H1 (cell line): ENCODE results near the gene MATR3. TPM values are rescaled to one million over a fixed set of nuclear protein-coding genes. Genes with fewer than 3 reads are reported as not detected.

Source experiments
- CTCF ChIA-PET: fragments of 300-600 bp; sonication (Branson Sonifier 250); formaldehyde crosslinking; loops from one replicate; lab custom pipeline; 2021; ENCODE audit not compliant: partially characterized antibody; lab: Charles Lee
- POLR2A ChIA-PET: fragments of 300-600 bp; sonication (Branson Sonifier 250); formaldehyde crosslinking; loops from one replicate; lab custom pipeline; 2021; ENCODE audit warnings: inconsistent platforms; ENCODE audit not compliant: partially characterized antibody; lab: Charles Lee
- DNase-seq, 2 experiments: peaks; one replicate each; pipeline versions ENCODE4 v3.0.0 to v3.0.0-alpha.2; 2010 to 2022; ENCODE audit warnings: low spot score in 2 of 2, low read depth in 1 of 2, mixed read lengths in 1 of 2
- FAIRE-seq: peaks from 2 replicates; lab custom pipeline; 2011; peaks lifted over from hg19 to GRCh38; lab: Jason Lieb, UNC
- H2AFZ ChIP-seq: 2 replicates; pipeline ENCODE4 v1.8.1; 2012; ENCODE audit warnings: low read length, inconsistent platforms
- H2AK5ac ChIP-seq: 2 replicates; pipeline ENCODE4 v1.6.1; 2013; ENCODE audit warnings: low read depth, low read length
- H2BK120ac ChIP-seq: replicated peaks from 2 replicates; pipeline ENCODE3; 2013; ENCODE audit warnings: low read depth, low read length, inconsistent platforms
- H2BK12ac ChIP-seq: 2 replicates; pipeline ENCODE4 v1.6.1; 2013; ENCODE audit warnings: low read depth, low read length
- H2BK15ac ChIP-seq: 2 replicates; pipeline ENCODE4 v1.6.1; 2013; ENCODE audit warnings: low read length
- H2BK20ac ChIP-seq: 2 replicates; pipeline ENCODE4 v1.6.1; 2013; ENCODE audit warnings: low read length
- H2BK5ac ChIP-seq: 2 replicates; pipeline ENCODE4 v1.6.1; 2013; ENCODE audit warnings: low read depth, low read length
- H3K14ac ChIP-seq: 2 replicates; pipeline ENCODE4 v1.6.1; 2013; ENCODE audit warnings: inconsistent platforms; ENCODE audit not compliant: insufficient read length
- H3K18ac ChIP-seq: 2 replicates; pipeline ENCODE4 v1.6.1; 2013; ENCODE audit warnings: low read length; ENCODE audit errors: extremely low read depth
- H3K23ac ChIP-seq: 2 replicates; pipeline ENCODE4 v1.6.1; 2013; ENCODE audit warnings: inconsistent platforms; ENCODE audit not compliant: insufficient read length
- H3K23me2 ChIP-seq: 2 replicates; pipeline ENCODE4 v1.6.1; 2013; ENCODE audit warnings: low read depth, low read length
- H3K27ac ChIP-seq: 2 replicates; pipeline ENCODE4 v1.6.1; 2011; ENCODE audit warnings: low read depth, low read length, inconsistent platforms
- H3K27me3 ChIP-seq, 4 experiments: replicated peaks in 1 of 4; 1 replicate in 1 of 4; 2 replicates in 3 of 4; pipeline versions ENCODE4 v1.6.1 to v1.8.1; 2011 to 2013; ENCODE audit warnings: low read length in 3 of 4, mild to moderate bottlenecking in 3 of 4, inconsistent platforms in 2 of 4, mixed read lengths in 2 of 4, moderate library complexity in 1 of 4; ENCODE audit not compliant: control insufficient read depth in 3 of 4, insufficient read depth in 3 of 4; ENCODE audit errors: extremely low read depth in 1 of 4
- H3K36me3 ChIP-seq, 4 experiments: 2 replicates each; pipeline versions ENCODE4 v1.6.1 to v1.8.1; 2011 to 2013; ENCODE audit warnings: mild to moderate bottlenecking in 4 of 4, low read length in 3 of 4, moderate library complexity in 2 of 4, control low read depth in 1 of 4, inconsistent platforms in 1 of 4; ENCODE audit not compliant: insufficient read depth in 4 of 4, control insufficient read depth in 2 of 4
- H3K4ac ChIP-seq: replicated peaks from 2 replicates; pipeline ENCODE3; 2013; ENCODE audit warnings: low read length, low read depth, mixed read lengths, inconsistent platforms; ENCODE audit not compliant: insufficient read length
- H3K4me1 ChIP-seq, 4 experiments: replicated peaks in 1 of 4; 1 replicate in 1 of 4; 2 replicates in 3 of 4; pipeline versions ENCODE4 v1.6.1 to v1.8.1; 2011 to 2013; ENCODE audit warnings: low read length in 3 of 4, inconsistent platforms in 2 of 4, mixed read lengths in 1 of 4; ENCODE audit not compliant: insufficient read depth in 4 of 4, control insufficient read depth in 3 of 4
- H3K4me2 ChIP-seq, 2 experiments: 2 replicates each; pipeline versions ENCODE4 v1.6.1 to v1.8.1; 2011 to 2013; ENCODE audit warnings: low read depth in 2 of 2, low read length in 2 of 2, control low read depth in 1 of 2, inconsistent platforms in 1 of 2, mild to moderate bottlenecking in 1 of 2; ENCODE audit not compliant: insufficient read depth in 1 of 2
- H3K4me3 ChIP-seq, 4 experiments: fragments of 200-600, 300-600 bp in 1 of 4; sonication (generic), shearing (Covaris generic), sonication (Bioruptor Twin) in 1 of 4; 2 replicates each; pipeline versions ENCODE4 v1.5.1 to v1.8.1; 2011 to 2016; ENCODE audit warnings: low read length in 4 of 4, low read depth in 3 of 4, control low read depth in 2 of 4, inconsistent platforms in 2 of 4, mild to moderate bottlenecking in 2 of 4, mixed read lengths in 1 of 4, moderate library complexity in 1 of 4; ENCODE audit not compliant: insufficient read depth in 2 of 4; ENCODE audit errors: extremely low read depth in 1 of 4
- H3K56ac ChIP-seq: replicated peaks from 2 replicates; pipeline ENCODE3; 2013; ENCODE audit warnings: low read depth, mild to moderate bottlenecking, mixed read lengths, low read length, inconsistent platforms; ENCODE audit not compliant: insufficient read length
- H3K79me1 ChIP-seq: 2 replicates; pipeline ENCODE4 v1.6.1; 2013; ENCODE audit warnings: low read depth, low read length, control low read depth
- H3K79me2 ChIP-seq, 2 experiments: 2 replicates each; pipeline versions ENCODE4 v1.6.1 to v1.8.1; 2012 to 2013; ENCODE audit warnings: low read length in 2 of 2, mild to moderate bottlenecking in 2 of 2, inconsistent platforms in 1 of 2; ENCODE audit not compliant: insufficient read depth in 2 of 2, control insufficient read depth in 1 of 2
- H3K9ac ChIP-seq, 4 experiments: replicated peaks in 1 of 4; 1 replicate in 1 of 4; 2 replicates in 3 of 4; pipeline versions ENCODE4 v1.6.1 to v1.8.1; 2011 to 2013; ENCODE audit warnings: low read depth in 3 of 4, low read length in 3 of 4, control low read depth in 2 of 4, mild to moderate bottlenecking in 2 of 4, moderate library complexity in 2 of 4, inconsistent platforms in 1 of 4; ENCODE audit errors: extremely low read depth in 1 of 4
- H3K9me3 ChIP-seq, 2 experiments: 2 replicates each; pipeline versions ENCODE4 v1.6.1 to v1.8.1; 2012 to 2013; ENCODE audit warnings: mild to moderate bottlenecking in 2 of 2, moderate library complexity in 2 of 2, control low read depth in 1 of 2, inconsistent platforms in 1 of 2, low read depth in 1 of 2, low read length in 1 of 2, mixed read lengths in 1 of 2; ENCODE audit not compliant: insufficient read depth in 2 of 2
- H4K20me1 ChIP-seq, 2 experiments: replicated peaks in 1 of 2; 2 replicates each; pipeline versions ENCODE3 to v1.8.1; 2011 to 2013; ENCODE audit warnings: inconsistent platforms in 2 of 2, low read length in 2 of 2, mild to moderate bottlenecking in 1 of 2; ENCODE audit not compliant: insufficient read depth in 2 of 2, control insufficient read depth in 1 of 2
- H4K5ac ChIP-seq: 2 replicates; pipeline ENCODE4 v1.6.1; 2013; ENCODE audit warnings: low read length, low read depth, mixed read lengths, inconsistent platforms; ENCODE audit not compliant: insufficient read length
- H4K8ac ChIP-seq: 2 replicates; pipeline ENCODE4 v1.8.0; 2013; ENCODE audit warnings: mild to moderate bottlenecking, moderate library complexity, low read length, inconsistent platforms; ENCODE audit not compliant: insufficient read depth; ENCODE audit errors: extremely low read depth
- H4K91ac ChIP-seq: replicated peaks from 2 replicates; pipeline ENCODE3; 2013; ENCODE audit warnings: low read length, mixed read lengths, inconsistent platforms; ENCODE audit not compliant: insufficient read length
- HDAC6 ChIP-seq: IDR thresholded peaks from one replicate; pipeline ENCODE4 v1.7.1; 2012; ENCODE audit warnings: low read depth, mild to moderate bottlenecking, inconsistent platforms, low read length, moderate library complexity
- POLR2A ChIP-seq, 2 experiments: IDR thresholded peaks; 1 replicate in 1 of 2; 2 replicates in 1 of 2; pipeline ENCODE4 v1.6.1; 2011; ENCODE audit warnings: low read depth in 2 of 2, low read length in 2 of 2, mild to moderate bottlenecking in 2 of 2; ENCODE audit errors: control extremely low read depth in 1 of 2
- POLR2AphosphoS5 ChIP-seq: IDR thresholded peaks from 2 replicates; pipeline ENCODE4 v1.6.1; 2011; ENCODE audit warnings: low read depth, low read length
- WGBS, 2 experiments: shearing (Covaris generic) in 1 of 2; methylation state at CpG; one replicate each; pipeline versions ENCODE4 v1.1.6 to v1.1.7; 2013 to 2015; ENCODE audit warnings: low lambda C conversion rate in 2 of 2, mixed read lengths in 2 of 2, inconsistent platforms in 1 of 2, low coverage in 1 of 2, missing lambda C conversion rate in 1 of 2; ENCODE audit not compliant: insufficient replicate concordance in 2 of 2, insufficient coverage in 1 of 2, insufficient read length in 1 of 2; ENCODE audit errors: extremely low coverage in 1 of 2, missing lambda C conversion rate in 1 of 2; 5-methylcytosine and 5-hydroxymethylcytosine counted together
- polyA plus RNA-seq, 7 experiments: library from polyadenylated mRNA; depleted of rRNA in 3 of 7; stranded (reverse) in 5 of 7; unstranded in 2 of 7; fragments of >200 nt in 5 of 7; fragments of 200-250 nt in 2 of 7; gene quantifications; 1 replicate in 5 of 7; 2 replicates in 1 of 7; 4 replicates in 1 of 7; pipeline versions ENCODE4 v1.2.1 to v1.2.3, GENCODE V29; 2011 to 2013; ENCODE audit warnings: missing spikeins in 2 of 7, mixed read lengths in 2 of 7
- total RNA-seq: library from RNA; stranded (reverse); fragmentation: NEBNext Ultra II Directional; extraction: Animal tissue kit (Norgen Biotek cat#: 25700); gene quantifications from 2 replicates; pipeline ENCODE4 v1.2.1, GENCODE V29; 2021

Gene MATR3
- total and polyA plus RNA-seq, 2 of the 8 experiments (the other 6 are each of a cell fraction or from before 2014, with no cell fraction given), result 116 to 389 TPM

DNA sequence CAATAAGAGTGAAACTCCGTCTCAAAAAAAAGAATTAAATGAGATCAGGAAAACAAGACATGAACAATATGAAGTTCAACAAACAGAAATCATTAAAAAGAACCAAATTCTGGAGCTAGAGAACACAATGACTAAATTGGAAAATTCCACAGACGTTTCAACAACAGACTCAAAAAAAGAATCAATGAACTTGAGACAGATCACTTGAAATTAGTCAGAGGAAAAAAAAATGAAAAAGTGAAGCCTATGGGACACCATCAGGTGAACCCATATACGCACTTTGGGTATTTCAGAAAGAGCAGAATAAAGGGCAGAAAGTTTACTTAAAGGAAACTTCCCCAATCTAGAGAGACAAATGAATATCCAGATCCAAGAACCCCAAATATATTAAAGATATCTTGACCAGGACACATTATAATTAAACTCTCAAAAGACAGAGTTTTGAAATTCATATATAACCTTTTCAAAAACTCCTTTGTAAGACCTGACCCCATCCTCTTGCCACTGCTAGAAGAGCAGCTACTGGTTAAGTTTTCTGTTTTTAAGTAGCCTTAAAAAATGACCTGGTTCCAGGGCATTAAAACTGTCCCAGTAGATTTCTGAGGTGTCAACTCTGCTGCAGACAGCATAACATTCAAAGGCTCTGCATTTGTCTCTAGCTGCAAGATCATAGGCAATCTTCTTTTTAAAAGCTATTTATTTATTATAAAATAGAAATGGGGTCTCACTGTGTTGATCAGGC is 7.7 kb upstream of the MATR3 start:
- Histone ChIP-seq H3K18ac (no peak overlapping the region), H4K91ac (no peak overlapping the region), H3K36me3 (peaks cover 22 to 51% (median 41%) of the 10 kb centered on the region in 4 experiments), H2BK15ac (no peak overlapping the region), H3K27ac (no peak overlapping the region), H3K79me2 (no peaks in the 10 kb centered on the region), H3K4me1 (no peaks in the 10 kb centered on the region), H3K4me2 (no peak overlapping the region), H3K14ac (no peak overlapping the region), H3K4ac (no peak overlapping the region), H3K9me3 (no peaks in the 10 kb centered on the region), H2BK20ac (no peak overlapping the region), H3K9ac (no peak overlapping the region), H3K4me3 (no peak overlapping the region), H2AFZ (no peak overlapping the region), H3K56ac (no peak overlapping the region), H2BK5ac (no peak overlapping the region), H3K23ac (no peak overlapping the region), H3K79me1 (no peaks in the 10 kb centered on the region; the same call in 1 of the 2 replicates), H2BK12ac (no peak overlapping the region), H2BK120ac (no peak overlapping the region), H2AK5ac (no peak overlapping the region), H4K8ac (no peak overlapping the region), H3K27me3 (no peaks in the 10 kb centered on the region), H4K20me1 (peaks cover 8 to 14% of the 10 kb centered on the region in 2 experiments), H4K5ac (no peak overlapping the region), H3K23me2 (no peaks in the 10 kb centered on the region)
- ChIA-PET CTCF (interaction anchor here (1.7 kb wide), 1 partner anchor 117 kb away, joined by 3 read pairs; no protein-coding TSS in a partner anchor), POLR2A (interaction anchor here (0.5 to 51.1 kb wide), 10 partner anchors 4 to 708 kb away, joined by 3 to 1766 read pairs (median 4); partner anchors contain the start of genes MATR3 and PAIP2)
- FAIRE-seq (no peak), DNase-seq (no peak)
- TF ChIP-seq HDAC6, result no peak
- TF ChIP-seq POLR2A (IDR thresholded peaks at IDR 0.05; ENCODE audit: control extremely low read depth in 1 of 2, low read depth in 2 of 2, low read length in 2 of 2), result peak in 1 of 2 experiments; percentile 70; a peak in 2 of 3 replicates
- peak; percentile 75; the same call in 1 of the 2 replicates for TF ChIP-seq POLR2AphosphoS5
- 86% methylated on average over 3 of the region's 3 CpGs; no CpG with 5 or more reads in 1 of the 2 experiments for WGBS, 2 experiments
